GM12891 (cell line): ENCODE data around the gene SLC44A5.
"Not testable (repeated sequence)": the region's sequence is repeated elsewhere in the genome, so short reads cannot be mapped to it uniquely, and the experiment has no call there.

Experiments
- POLR2A ChIP-seq: IDR thresholded peaks from 2 replicates; pipeline ENCODE4 v1.6.1; 2011; ENCODE audit warnings: low read depth, low read length, control low read depth
- POLR2AphosphoS5 ChIP-seq: IDR thresholded peaks from 2 replicates; pipeline ENCODE4 v1.6.1; 2011; ENCODE audit warnings: low read depth, low read length, control low read depth
- SPI1 ChIP-seq: IDR thresholded peaks from 2 replicates; pipeline ENCODE4 v1.6.1; 2011; ENCODE audit warnings: low read depth, low read length, control low read depth
- TAF1 ChIP-seq: IDR thresholded peaks from 2 replicates; pipeline ENCODE4 v1.6.1; 2011; ENCODE audit warnings: low read depth, low read length, control low read depth

DNA sequence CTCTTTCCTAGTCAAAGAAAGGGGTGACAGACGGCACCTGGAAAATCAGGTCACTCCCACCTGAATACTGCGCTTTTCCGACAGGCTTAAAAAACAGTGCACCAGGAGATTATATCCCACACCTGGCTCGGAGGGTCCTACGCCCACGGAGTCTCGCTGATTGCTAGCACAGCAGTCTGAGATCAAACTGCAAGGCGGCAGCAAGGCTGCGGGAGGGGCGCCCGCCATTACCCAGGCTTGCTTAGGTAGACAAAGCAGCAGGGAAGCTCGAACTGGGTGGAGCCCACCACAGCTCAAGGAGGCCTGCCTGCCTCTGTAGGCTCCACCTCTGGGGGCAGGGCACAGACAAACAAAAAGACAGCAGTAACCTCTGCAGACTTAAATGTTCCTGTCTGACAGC, 134.4 kb downstream of the SLC44A5 start:
- not testable (repeated sequence) for TF ChIP-seq POLR2A, POLR2AphosphoS5, TAF1, SPI1
